NCI-H774 (cell line): ENCODE measurements around the gene ATG4D.

Experiments used
- DNase-seq: peaks from one replicate; lab custom pipeline; 2025; lab: John Stamatoyannopoulos, UW

Gene ATG4D

GRCh38 chr19:10580979-10581631 is 37.4 kb downstream of the ATG4D start:
- no peak for DNase-seq

GRCh38 chr19:10582091-10582490 is 38.4 kb downstream of the ATG4D start:
- no peak for DNase-seq

GRCh38 chr19:10583036-10583776 is 39.5 kb downstream of the ATG4D start:
- no peak for DNase-seq

GRCh38 chr19:10586396-10586795 is 42.7 kb downstream of the ATG4D start:
- no peak for DNase-seq

GRCh38 chr19:10587022-10587838 is 43.5 kb downstream of the ATG4D start, which contains the start of gene AP1M2:
TSS of gene AP1M2 (minus strand) at chr19:10587312. CDS start at chr19:10587231, 81 bp downstream.
- DNase-seq = peak; percentile 41

- DNase-seq = no peak
These were observed 44.1 kb downstream of the ATG4D start for GRCh38 chr19:10587839-10588150.

- DNase-seq = no peak
These were observed 49.4 kb downstream of the ATG4D start for GRCh38 chr19:10593148-10593547.

GRCh38 chr19:10593820-10594637 is 50.3 kb downstream of the ATG4D start:
- DNase-seq = no peak

- DNase-seq = no peak
These were observed 56.4 kb downstream of the ATG4D start for GRCh38 chr19:10600149-10600548.

GRCh38 chr19:10601999-10602329 is 58.3 kb downstream of the ATG4D start:
- no peak for DNase-seq

- DNase-seq = peak; percentile 68
These were observed 58.8 kb downstream of the ATG4D start for GRCh38 chr19:10602330-10603083.
